Ovary (tissue), 9 donors: ENCODE measurements around the gene KIF21A. TPM values are rescaled to one million over a fixed set of nuclear protein-coding genes. Genes with fewer than 3 reads are reported as not detected.

ENCODE experiments used
- DNase-seq, 5 donors: peaks; one replicate each; pipeline ENCODE4 v3.0.0-alpha.2; 2019 to 2020
- H3K27ac ChIP-seq, 2 donors: fragments of 200-600 bp; one replicate each; pipeline versions ENCODE4 v1.5.1 to v1.8.0; 2019 to 2022
- H3K27me3 ChIP-seq: fragments of 200-600 bp; one replicate; pipeline ENCODE4 v1.8.0; 2022
- H3K36me3 ChIP-seq: fragments of 200-600 bp; sonication (generic); one replicate; pipeline ENCODE4 v1.5.1; 2019
- H3K4me1 ChIP-seq: one replicate; pipeline ENCODE4 v1.8.1; 2013; ENCODE audit warnings: mild to moderate bottlenecking, moderate library complexity; ENCODE audit not compliant: insufficient read depth
- H3K4me3 ChIP-seq: fragments of 200-600 bp; sonication (generic); one replicate; pipeline ENCODE4 v1.5.1; 2017
- H3K9me3 ChIP-seq, 2 donors: fragments of 200-600 bp in 1 of 2; sonication (generic) in 1 of 2; one replicate each; pipeline versions ENCODE4 v1.5.1 to v1.8.1; 2013 to 2019; ENCODE audit warnings: mild to moderate bottlenecking in 1 of 2, moderate library complexity in 1 of 2
- EP300 ChIP-seq: sonication (generic); formaldehyde crosslinking; IDR thresholded peaks from one replicate; pipeline ENCODE4 v1.6.1; 2017; ENCODE audit warnings: antibody characterized with exemption
- POLR2A ChIP-seq: fragments of 450-650 bp; IDR thresholded peaks from one replicate; pipeline ENCODE4 v1.6.1; 2017; ENCODE audit warnings: antibody characterized with exemption, mild to moderate bottlenecking, moderate library complexity
- WGBS, 3 donors: extraction: QIAGEN DNeasy Blood & Tissue Kit in 1 of 3; methylation state at CpG; one replicate each; pipeline versions ENCODE4 v1.1.5 to v1.1.7; 2013 to 2017; 5-methylcytosine and 5-hydroxymethylcytosine counted together
- intact Hi-C, 4 donors: fragments of 100-400 bp; cut with DNase I; formaldehyde crosslinking; loops; one replicate each; pipeline versions ENCODE4 v1.11.0 to v1.15.1; 2022 to 2023
- polyA plus RNA-seq, 2 donors: library from polyadenylated mRNA; stranded (reverse); fragments of 200-250 nt in 1 of 2; fragments of 350-450 nt in 1 of 2; fragmentation: Illumina TruSeq in 1 of 2; extraction: RNeasy Lipid Tissue Mini Kit (QIAGEN cat#74804) in 1 of 2; gene quantifications; one replicate each; pipeline ENCODE4 v1.2.3, GENCODE V29; 2013 to 2014
- total RNA-seq, 7 donors: library from RNA; depleted of rRNA in 2 of 7; stranded (reverse); fragments of >200 nt in 2 of 7; fragmentation: NEBNext Ultra II Directional in 3 of 7; extraction: Animal tissue kit (Norgen Biotek cat#: 25700) in 3 of 7; gene quantifications; one replicate each; pipeline versions ENCODE4 v1.1.0 to v1.2.4, GENCODE V29; 2016 to 2023
- TF ChIP-seq, protein P1 (sequence below), 3 donors: fragments of 450-650 bp in 2 of 3; fragments of 200-600 bp in 1 of 3; IDR thresholded peaks; one replicate each; pipeline versions ENCODE4 v1.5.1 to v1.8.0; 2016 to 2022; ENCODE audit warnings: antibody characterized with exemption in 3 of 3, mild to moderate bottlenecking in 1 of 3
- donor health status: DM: no; HTN: no; CAD: no; lungs with moderate emphysema.
- donor health status: DM: no; HTN: no; CAD: no.
- donor health status: Bipolar disorder and iron deficiency.
- donor health status: DM: yes; HTN: yes; CAD: no.
- donor health status: DM: no; HTN: no; CAD: no.
- donor health status: DM: yes; HTN: yes; CAD: no.

Gene KIF21A
- total and polyA plus RNA-seq, 9 donors, result 3.6 to 43.3 (median 11.8) TPM

DNA sequence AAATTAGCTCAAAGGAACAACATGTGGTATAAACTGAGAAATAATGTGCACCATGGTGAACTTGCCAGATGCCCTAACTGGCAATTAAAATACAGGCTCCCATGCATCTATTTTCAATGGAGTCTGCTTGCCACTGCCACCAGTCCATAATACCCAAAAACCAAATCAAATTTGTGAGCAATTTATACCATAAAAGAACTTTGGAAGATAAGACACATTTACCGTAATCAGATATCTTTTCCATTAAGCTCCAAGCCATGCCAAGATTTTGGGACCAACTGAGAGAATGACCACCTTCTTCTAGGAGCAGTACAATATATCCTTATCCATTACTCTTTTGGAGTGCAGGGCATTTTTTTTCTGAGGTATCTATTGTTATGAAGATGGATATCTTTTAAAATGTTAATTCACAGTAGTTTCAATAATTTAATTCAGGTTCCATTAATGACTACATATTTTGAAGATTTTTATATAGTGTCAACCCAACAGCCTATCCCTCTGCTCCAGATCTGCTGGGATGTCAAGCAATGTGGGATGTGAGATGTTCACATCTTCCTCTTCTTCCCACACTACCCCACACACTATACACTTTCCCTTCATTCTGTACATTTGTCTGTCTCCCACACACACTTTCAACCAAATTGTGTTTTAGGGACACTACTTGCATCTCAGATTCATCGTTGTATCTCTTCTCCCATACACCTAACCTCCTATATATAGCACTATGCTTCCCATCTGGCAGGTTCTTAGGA lies 53.3 kb downstream of the KIF21A start:
- no peaks in the 10 kb centered on the region for H3K4me1 ChIP-seq
- no peaks in the 10 kb centered on the region for H3K9me3 ChIP-seq
- H3K27ac ChIP-seq, result no peak overlapping the region
- WGBS, 3 donors, result 96 to 97% (median 97%) methylated on average over 2 of the region's 2 CpGs
- no peaks in the 10 kb centered on the region for H3K27me3 ChIP-seq
- no peaks in the 10 kb centered on the region for H3K36me3 ChIP-seq
- no peak overlapping the region for H3K4me3 ChIP-seq
- no peak for TF ChIP-seq POLR2A
- TF ChIP-seq, protein P1, sequence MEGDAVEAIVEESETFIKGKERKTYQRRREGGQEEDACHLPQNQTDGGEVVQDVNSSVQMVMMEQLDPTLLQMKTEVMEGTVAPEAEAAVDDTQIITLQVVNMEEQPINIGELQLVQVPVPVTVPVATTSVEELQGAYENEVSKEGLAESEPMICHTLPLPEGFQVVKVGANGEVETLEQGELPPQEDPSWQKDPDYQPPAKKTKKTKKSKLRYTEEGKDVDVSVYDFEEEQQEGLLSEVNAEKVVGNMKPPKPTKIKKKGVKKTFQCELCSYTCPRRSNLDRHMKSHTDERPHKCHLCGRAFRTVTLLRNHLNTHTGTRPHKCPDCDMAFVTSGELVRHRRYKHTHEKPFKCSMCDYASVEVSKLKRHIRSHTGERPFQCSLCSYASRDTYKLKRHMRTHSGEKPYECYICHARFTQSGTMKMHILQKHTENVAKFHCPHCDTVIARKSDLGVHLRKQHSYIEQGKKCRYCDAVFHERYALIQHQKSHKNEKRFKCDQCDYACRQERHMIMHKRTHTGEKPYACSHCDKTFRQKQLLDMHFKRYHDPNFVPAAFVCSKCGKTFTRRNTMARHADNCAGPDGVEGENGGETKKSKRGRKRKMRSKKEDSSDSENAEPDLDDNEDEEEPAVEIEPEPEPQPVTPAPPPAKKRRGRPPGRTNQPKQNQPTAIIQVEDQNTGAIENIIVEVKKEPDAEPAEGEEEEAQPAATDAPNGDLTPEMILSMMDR (IDR thresholded peaks at IDR 0.05), result no peak
- no peak for TF ChIP-seq EP300
- no peak for DNase-seq
- intact Hi-C loops, result no loop called here

DNA sequence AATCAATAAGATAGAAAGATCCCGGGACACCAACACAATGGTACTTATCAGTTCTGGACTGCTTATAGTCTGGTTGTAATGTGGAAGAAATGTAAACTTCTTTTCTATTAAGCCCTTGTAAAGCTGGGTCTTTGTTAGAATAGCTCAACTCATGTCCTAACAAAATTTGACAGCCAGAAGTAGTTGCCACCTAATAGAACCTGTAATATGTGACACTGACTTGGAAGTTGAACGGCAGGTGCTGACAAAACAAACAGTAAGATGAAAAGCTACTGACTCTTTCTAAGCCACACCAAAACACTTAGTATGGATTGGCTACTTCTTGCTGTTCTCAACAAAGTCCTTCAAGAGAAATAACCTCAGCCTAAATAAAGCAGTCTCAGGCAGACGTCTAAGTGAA lies 56.6 kb downstream of the KIF21A start:
- DNase-seq, result no peak
- intact Hi-C loops, result no loop called here
- H3K4me3 ChIP-seq, result no peak overlapping the region
- WGBS, 3 donors, result 88 to 93% (median 92%) methylated on average over 3 of the region's 3 CpGs
- TF ChIP-seq, protein P1 (IDR thresholded peaks at IDR 0.05), result no peak
- no peak for TF ChIP-seq EP300
- no peak for TF ChIP-seq POLR2A
- no peaks in the 10 kb centered on the region for H3K36me3 ChIP-seq
- H3K4me1 ChIP-seq, result no peaks in the 10 kb centered on the region
- no peaks in the 10 kb centered on the region for H3K9me3 ChIP-seq
- no peak overlapping the region for H3K27ac ChIP-seq
- no peaks in the 10 kb centered on the region for H3K27me3 ChIP-seq

DNA sequence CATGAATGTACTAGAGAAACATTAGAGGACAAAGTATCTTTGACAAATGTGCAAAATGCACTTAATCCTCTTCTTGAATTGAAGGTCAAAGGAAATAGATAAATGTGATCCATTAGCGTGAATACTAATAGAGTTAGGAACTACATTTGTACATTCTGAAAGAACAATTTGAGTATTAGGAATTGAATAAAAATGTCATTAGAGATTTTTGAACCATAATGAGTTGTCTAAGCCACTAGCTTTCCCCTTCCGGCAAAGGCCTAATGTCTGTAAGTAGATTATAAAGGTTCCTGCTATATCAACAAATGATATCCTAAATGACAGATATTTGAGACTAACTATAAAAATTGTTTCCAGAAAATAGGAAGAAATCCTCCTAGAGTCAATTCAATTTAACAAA lies 59.8 kb downstream of the KIF21A start:
- no peak overlapping the region for H3K27ac ChIP-seq
- intact Hi-C loops, result no loop called here
- TF ChIP-seq POLR2A, result no peak
- TF ChIP-seq, protein P1 (IDR thresholded peaks at IDR 0.05), result no peak
- TF ChIP-seq EP300, result no peak
- H3K4me3 ChIP-seq, result no peak overlapping the region
- 96 to 99% (median 97%) methylated on average over 2 of the region's 2 CpGs for WGBS, 3 donors
- no peak for DNase-seq
- no peaks in the 10 kb centered on the region for H3K4me1 ChIP-seq
- no peaks in the 10 kb centered on the region for H3K9me3 ChIP-seq
- H3K36me3 ChIP-seq, result no peaks in the 10 kb centered on the region
- H3K27me3 ChIP-seq, result no peaks in the 10 kb centered on the region

DNA sequence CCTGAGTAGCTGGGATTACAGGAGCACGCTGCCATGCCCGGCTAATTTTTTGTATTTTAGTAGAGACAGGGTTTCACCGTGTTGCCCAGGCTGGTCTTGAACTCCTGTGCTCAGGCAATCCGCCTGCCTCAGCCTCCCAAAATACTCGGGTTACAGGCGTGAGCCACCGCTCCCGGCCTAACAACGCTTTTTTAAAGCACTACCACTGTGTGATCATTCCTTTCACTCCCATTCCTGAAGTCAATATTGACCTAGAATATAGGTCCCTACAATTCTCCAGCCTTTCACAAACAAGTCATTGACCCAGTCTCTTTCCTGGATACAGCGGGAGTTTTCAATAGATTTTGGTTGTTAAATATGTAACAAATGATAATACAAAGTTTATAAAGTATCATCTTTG lies 62.8 kb downstream of the KIF21A start:
- H3K27me3 ChIP-seq, result no peaks in the 10 kb centered on the region
- no peak for TF ChIP-seq POLR2A
- TF ChIP-seq, protein P1 (IDR thresholded peaks at IDR 0.05), result no peak
- no peak for TF ChIP-seq EP300
- H3K4me1 ChIP-seq, result peaks cover 3% of the 10 kb centered on the region
- H3K4me3 ChIP-seq, result no peak overlapping the region
- H3K9me3 ChIP-seq, result no peaks in the 10 kb centered on the region
- no peak overlapping the region for H3K27ac ChIP-seq
- DNase-seq, result no peak
- WGBS, 3 donors, result 97 to 99% (median 98%) methylated on average over 10 of the region's 10 CpGs
- intact Hi-C loops, result no loop called here
- no peaks in the 10 kb centered on the region for H3K36me3 ChIP-seq
